T-helper 17 cell (primary cell): ENCODE data around the gene ARHGAP4. TPM values are rescaled to one million over a fixed set of nuclear protein-coding genes. Genes with fewer than 3 reads are reported as not detected.

Experiments
- ATAC-seq: fragments of 150-1000 bp; cut with Tn5 transposase; 2 replicates; pipeline ENCODE4 v1.10.0; 2021; ENCODE audit warnings: mild to moderate bottlenecking, moderate library complexity
- DNase-seq, 3 donors: peaks; one replicate each; pipeline versions ENCODE4 v3.0.0 to v3.0.0-alpha.2; 2020 to 2021
- H3K9me3 ChIP-seq: one replicate; pipeline ENCODE4 v1.7.0; 2013; ENCODE audit warnings: low read length, mild to moderate bottlenecking; ENCODE audit not compliant: control insufficient read depth, poor library complexity, severe bottlenecking
- H3K27ac Mint-ChIP-seq: one replicate; pipeline ENCODE4 v1.8.0; 2022; ENCODE audit warnings: mild to moderate bottlenecking, moderate library complexity, mixed read lengths
- H3K27me3 Mint-ChIP-seq: one replicate; pipeline ENCODE4 v1.8.0; 2022; ENCODE audit warnings: mixed read lengths
- H3K36me3 Mint-ChIP-seq: one replicate; pipeline ENCODE4 v1.8.0; 2022; ENCODE audit warnings: low read depth, mixed read lengths
- H3K4me1 Mint-ChIP-seq: one replicate; pipeline ENCODE4 v1.8.0; 2022; ENCODE audit warnings: mild to moderate bottlenecking, mixed read lengths
- H3K4me3 Mint-ChIP-seq: one replicate; pipeline ENCODE4 v1.8.0; 2022; ENCODE audit warnings: mild to moderate bottlenecking, moderate library complexity, mixed read lengths
- total RNA-seq, 4 donors: library from RNA in 2 of 4; stranded (reverse) in 2 of 4; gene quantifications; one replicate each; pipeline ENCODE4 v1.2.3 and lab custom pipeline; 2022 to 2026

ARHGAP4 gene
- total RNA-seq, 2 donors from 2014 or later: 374 to 404 TPM

- Mint-ChIP-seq H3K27me3 (no peaks in the 10 kb centered on the region), H3K4me1 (peaks cover 6% of the 10 kb centered on the region), H3K27ac (no peak overlapping the region), H3K36me3 (no peaks in the 10 kb centered on the region), H3K4me3 (no peak overlapping the region)
- no peak for ATAC-seq
- DNase-seq: no peak
- H3K9me3 ChIP-seq: no peaks in the 10 kb centered on the region
These were observed 63.5 kb downstream of the ARHGAP4 start for GRCh38 chrX:153862369-153863250.

DNA sequence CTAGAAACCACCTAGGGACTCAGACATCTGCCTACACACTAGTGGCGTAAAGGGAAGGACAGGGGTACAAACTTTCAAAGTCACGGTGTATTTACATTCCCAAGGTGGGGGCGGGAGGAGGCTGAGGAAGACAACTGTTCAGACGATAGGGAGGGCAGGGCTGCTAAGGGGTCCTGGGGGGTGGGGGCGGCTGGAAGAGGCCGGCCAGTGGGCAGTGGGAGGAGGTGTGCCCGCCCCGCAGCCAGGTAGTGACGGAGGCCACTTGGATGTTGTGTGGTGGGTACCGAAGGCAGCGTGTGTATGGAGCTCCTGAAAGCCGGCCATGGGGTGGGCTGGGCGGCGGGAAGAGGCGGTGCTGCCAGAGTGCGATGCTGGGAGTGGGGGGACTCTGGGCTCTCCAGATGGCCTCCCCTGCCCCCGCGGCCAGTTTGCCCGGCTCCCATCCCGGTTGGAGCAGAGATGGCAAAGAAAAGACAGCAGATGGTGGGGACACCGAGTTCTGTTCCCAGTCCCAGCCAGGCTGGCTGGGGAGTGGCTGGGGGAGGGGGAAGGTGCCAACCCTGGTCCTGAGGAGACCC lies 64.2 kb downstream of the ARHGAP4 start:
- Mint-ChIP-seq H3K27ac (no peak overlapping the region), H3K27me3 (no peaks in the 10 kb centered on the region), H3K36me3 (no peaks in the 10 kb centered on the region), H3K4me1 (peaks cover 13% of the 10 kb centered on the region), H3K4me3 (no peak overlapping the region)
- H3K9me3 ChIP-seq: no peaks in the 10 kb centered on the region
- no peak for DNase-seq
- no peak for ATAC-seq

- H3K9me3 ChIP-seq: no peaks in the 10 kb centered on the region
- Mint-ChIP-seq H3K27ac (peak overlapping the region; percentile 74), H3K4me3 (no peak overlapping the region), H3K4me1 (peaks cover 13% of the 10 kb centered on the region), H3K27me3 (no peaks in the 10 kb centered on the region), H3K36me3 (no peaks in the 10 kb centered on the region)
- ATAC-seq: no peak
- DNase-seq: no peak
These were observed 64.9 kb downstream of the ARHGAP4 start for GRCh38 chrX:153861151-153861550.

Other genes with a start within 250 kb of the ARHGAP4 start
- gene SLC6A8, start 238.3 kb downstream of the ARHGAP4 start, total RNA-seq: 1 to 10 TPM; 3.4 to 4.4 TPM
- gene BCAP31, start 201.9 kb downstream of the ARHGAP4 start, total RNA-seq: 100 to 1,000 TPM; 101 TPM
- 10 to 100 TPM; 14.7 to 17.7 TPM for gene ABCD1, start 201.4 kb downstream of the ARHGAP4 start, total RNA-seq
- gene PLXNB3, start 162.0 kb downstream of the ARHGAP4 start, total RNA-seq: 1 to 10 TPM in 1 of 2 donors, under 1 TPM in 1; 0.25 to 2.9 TPM
- gene SRPK3, start 145.2 kb downstream of the ARHGAP4 start, total RNA-seq: not detected
- gene IDH3G, start 131.9 kb downstream of the ARHGAP4 start, total RNA-seq: 10 to 100 TPM; 46.4 to 52.4 TPM
- 100 to 1,000 TPM; 204 to 212 TPM for gene SSR4, start 131.6 kb downstream of the ARHGAP4 start, total RNA-seq
- gene PDZD4, start 95.7 kb downstream of the ARHGAP4 start, total RNA-seq: 10 to 100 TPM; 31.1 to 45.6 TPM
- gene L1CAM, start 40.1 kb downstream of the ARHGAP4 start, total RNA-seq: 1 to 10 TPM; 2.3 to 3.9 TPM
- not detected for gene AVPR2, start 21.6 kb downstream of the ARHGAP4 start, total RNA-seq
- gene NAA10, start 8.8 kb upstream of the ARHGAP4 start, total RNA-seq: 10 to 100 TPM; 42.8 to 48.5 TPM
- 10 to 100 TPM in 1 of 2 donors, 1 to 10 TPM in 1; 8.8 to 11.5 TPM for gene RENBP, start 18.4 kb upstream of the ARHGAP4 start, total RNA-seq
- gene HCFC1, start 45.6 kb upstream of the ARHGAP4 start, total RNA-seq: 10 to 100 TPM; 65.7 to 65.8 TPM
- gene TMEM187, start 46.5 kb upstream of the ARHGAP4 start, total RNA-seq: 1 to 10 TPM; 2.4 to 3.0 TPM
- 10 to 100 TPM; 75.3 to 92.5 TPM for gene IRAK1, start 93.6 kb upstream of the ARHGAP4 start, total RNA-seq
- 100 to 1,000 TPM; 148 to 160 TPM for gene MECP2, start 171.5 kb upstream of the ARHGAP4 start, total RNA-seq
- not detected for gene OPN1LW, start 218.0 kb upstream of the ARHGAP4 start, total RNA-seq